ENCODE results near the gene SPN.
"Not testable (repeated sequence)": the region's sequence is repeated elsewhere in the genome, so short reads cannot be mapped to it uniquely, and the experiment has no call there.

DNA sequence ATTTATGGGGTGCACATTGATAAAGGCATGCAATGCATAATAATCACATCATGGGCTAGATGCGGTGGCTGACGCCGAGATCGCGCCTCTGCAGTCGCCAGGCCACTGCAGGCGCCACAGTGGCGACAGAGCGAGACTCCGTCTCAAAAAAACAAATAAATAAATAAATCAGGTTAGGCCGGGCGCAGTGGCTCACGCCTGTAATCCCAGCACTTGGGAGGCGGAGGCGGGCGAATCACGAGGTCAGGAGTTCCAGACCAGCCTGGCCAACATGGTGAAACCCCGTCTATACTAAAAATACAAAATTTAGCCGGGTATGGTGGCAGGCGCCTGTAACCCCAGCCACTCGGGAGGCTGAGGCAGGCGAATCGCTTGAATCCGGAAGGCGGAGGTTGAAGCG, 29.6 kb downstream of the SPN start:
- TF ChIP-seq, protein P1, sequence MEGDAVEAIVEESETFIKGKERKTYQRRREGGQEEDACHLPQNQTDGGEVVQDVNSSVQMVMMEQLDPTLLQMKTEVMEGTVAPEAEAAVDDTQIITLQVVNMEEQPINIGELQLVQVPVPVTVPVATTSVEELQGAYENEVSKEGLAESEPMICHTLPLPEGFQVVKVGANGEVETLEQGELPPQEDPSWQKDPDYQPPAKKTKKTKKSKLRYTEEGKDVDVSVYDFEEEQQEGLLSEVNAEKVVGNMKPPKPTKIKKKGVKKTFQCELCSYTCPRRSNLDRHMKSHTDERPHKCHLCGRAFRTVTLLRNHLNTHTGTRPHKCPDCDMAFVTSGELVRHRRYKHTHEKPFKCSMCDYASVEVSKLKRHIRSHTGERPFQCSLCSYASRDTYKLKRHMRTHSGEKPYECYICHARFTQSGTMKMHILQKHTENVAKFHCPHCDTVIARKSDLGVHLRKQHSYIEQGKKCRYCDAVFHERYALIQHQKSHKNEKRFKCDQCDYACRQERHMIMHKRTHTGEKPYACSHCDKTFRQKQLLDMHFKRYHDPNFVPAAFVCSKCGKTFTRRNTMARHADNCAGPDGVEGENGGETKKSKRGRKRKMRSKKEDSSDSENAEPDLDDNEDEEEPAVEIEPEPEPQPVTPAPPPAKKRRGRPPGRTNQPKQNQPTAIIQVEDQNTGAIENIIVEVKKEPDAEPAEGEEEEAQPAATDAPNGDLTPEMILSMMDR (IDR thresholded peaks at IDR 0.05): not testable (repeated sequence)
- not testable (repeated sequence) for TF ChIP-seq POLR2A (IDR thresholded peaks at IDR 0.05)
